Kidney capillary endothelial cell (primary cell): ENCODE results near the gene KCNT2.
A peak's percentile ranks its signal among the peaks of the same experiment; 100 is the strongest.

Source experiments
- DNase-seq: peaks from one replicate; pipeline ENCODE4 v3.0.0-alpha.2; 2018; ENCODE audit warnings: low spot score

The KCNT2 gene

GRCh38 chr1:196193896-196194559 is 414.2 kb downstream of the KCNT2 start:
- no peak for DNase-seq

- DNase-seq, result no peak
Observed at GRCh38 chr1:196183941-196184340, 424.3 kb downstream of the KCNT2 start.

- DNase-seq, result no peak
Observed at GRCh38 chr1:196181594-196181878, 426.7 kb downstream of the KCNT2 start.

GRCh38 chr1:196180847-196181593 is 427.2 kb downstream of the KCNT2 start:
- DNase-seq, result peak; percentile 83

- DNase-seq, result no peak
Observed at GRCh38 chr1:196178083-196178635, 430.1 kb downstream of the KCNT2 start.
